Measurements from ENCODE around the gene CCR7.

The CCR7 gene

GRCh38 chr17:40602445-40603443 is 37.5 kb upstream of the CCR7 start:
- no peak for DNase-seq (ENCODE audit: low spot score)
- POLR2A ChIA-PET (ENCODE audit: low non-redundant PET): no interaction called here
- CTCF ChIA-PET: interaction anchor here (0.6 kb wide), 1 partner anchor 188 kb away, joined by 3 read pairs; no protein-coding TSS in a partner anchor

DNA sequence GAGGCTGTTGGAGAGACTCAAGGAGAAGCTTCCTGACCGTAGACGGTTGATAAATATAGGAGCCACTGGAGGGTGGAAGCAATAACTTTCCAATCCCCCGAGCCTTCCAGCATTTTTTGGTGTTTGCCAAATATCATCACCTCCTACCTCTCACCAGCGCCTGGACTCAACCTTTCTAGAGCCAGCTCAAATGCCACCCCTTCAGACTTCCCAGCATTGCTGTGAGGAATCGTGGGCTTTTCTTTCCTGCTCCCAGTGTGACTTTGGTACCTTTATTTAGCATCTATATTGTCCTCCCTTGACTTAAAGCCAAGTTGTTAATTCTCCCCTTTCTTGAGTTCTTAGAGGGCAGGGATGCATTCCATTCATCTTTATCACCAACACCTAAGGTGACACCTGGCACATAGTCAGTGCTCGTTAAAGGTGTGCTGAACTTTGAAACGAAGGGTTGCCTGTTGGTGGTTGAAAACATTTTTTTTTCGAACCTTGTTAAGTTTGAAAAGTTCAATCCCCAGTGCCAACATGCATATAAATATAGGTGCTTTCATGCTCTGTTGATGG is 35.3 kb upstream of the CCR7 start:
- no peak for DNase-seq (ENCODE audit: low spot score)
- no peak for TF ChIP-seq CTCF (conservative IDR thresholded peaks at IDR 0.05; ENCODE audit: low read depth)
- CTCF ChIA-PET: no interaction called here
- no peak overlapping the region for H3K27ac ChIP-seq
- POLR2A ChIA-PET (ENCODE audit: low non-redundant PET): no interaction called here

More at GRCh38 chr17:40602445-40603443, 37.5 kb upstream of the CCR7 start:
- TF ChIP-seq CTCF (conservative IDR thresholded peaks at IDR 0.05; ENCODE audit: low read depth): no peak
- no peak overlapping the region for H3K27ac ChIP-seq

DNA sequence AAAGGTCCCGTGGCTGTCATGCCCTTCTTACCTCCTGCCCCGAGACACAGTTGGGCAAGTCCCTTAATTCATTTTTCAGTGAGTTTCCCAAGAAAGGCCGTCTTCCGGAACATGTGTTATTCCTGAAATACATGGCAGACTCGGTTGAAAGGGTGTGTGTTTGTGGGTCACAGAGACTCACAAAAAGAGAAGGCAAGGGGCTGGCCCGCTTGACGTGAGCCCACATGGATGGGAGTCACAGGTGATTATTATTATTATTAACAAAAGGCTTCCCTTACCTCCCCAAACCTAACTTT is 34.1 kb upstream of the CCR7 start:
- TF ChIP-seq CTCF (conservative IDR thresholded peaks at IDR 0.05; ENCODE audit: low read depth): no peak
- ChIA-PET POLR2A (ENCODE audit: low non-redundant PET) (no interaction called here), CTCF (no interaction called here)
- no peak for DNase-seq (ENCODE audit: low spot score)
- H3K27ac ChIP-seq: no peak overlapping the region

- ChIA-PET CTCF (no interaction called here), POLR2A (ENCODE audit: low non-redundant PET) (no interaction called here)
- DNase-seq (ENCODE audit: low spot score): no peak
- TF ChIP-seq CTCF (conservative IDR thresholded peaks at IDR 0.05; ENCODE audit: low read depth): no peak
- H3K27ac ChIP-seq: no peak overlapping the region
Observed at GRCh38 chr17:40598619-40599467, 33.6 kb upstream of the CCR7 start.

- POLR2A ChIA-PET (ENCODE audit: low non-redundant PET): no interaction called here
- no peak for DNase-seq (ENCODE audit: low spot score)
- CTCF ChIA-PET: no interaction called here
- no peak overlapping the region for H3K27ac ChIP-seq
- no peak for TF ChIP-seq CTCF (conservative IDR thresholded peaks at IDR 0.05; ENCODE audit: low read depth)
Observed at GRCh38 chr17:40598301-40598618, 33.0 kb upstream of the CCR7 start.

- no peak overlapping the region for H3K27ac ChIP-seq
- no peak for DNase-seq (ENCODE audit: low spot score)
- TF ChIP-seq CTCF (conservative IDR thresholded peaks at IDR 0.05; ENCODE audit: low read depth): no peak
- CTCF ChIA-PET: no interaction called here
- POLR2A ChIA-PET (ENCODE audit: low non-redundant PET): no interaction called here
Observed at GRCh38 chr17:40597556-40598300, 32.5 kb upstream of the CCR7 start.

Data from RWPE1 (cell line).